Prostate gland (tissue), 2 donors: Measurements from ENCODE around the gene ST8SIA1. TPM values are rescaled to one million over a fixed set of nuclear protein-coding genes. Genes with fewer than 3 reads are reported as not detected.

ENCODE experiments used
- DNase-seq: peaks from one replicate; pipeline ENCODE4 v3.0.0-alpha.2; 2019; ENCODE audit warnings: low spot score
- H3K27ac ChIP-seq, 2 donors: fragments of 200-600 bp; sonication (generic); 2 replicates each; pipeline ENCODE4 v1.5.1; 2017 to 2019
- H3K27me3 ChIP-seq: fragments of 200-600 bp; sonication (generic); replicated peaks from 2 replicates; pipeline ENCODE4 v1.5.1; 2019; ENCODE audit not compliant: insufficient read depth
- H3K36me3 ChIP-seq, 2 donors: fragments of 200-600 bp; sonication (generic); 1 replicate in 1 of 2; 2 replicates in 1 of 2; pipeline versions ENCODE4 v1.5.1 to v1.8.1; 2017 to 2019
- H3K4me1 ChIP-seq: fragments of 200-600 bp; sonication (generic); replicated peaks from 2 replicates; pipeline ENCODE4 v1.5.1; 2019
- H3K4me3 ChIP-seq, 2 donors: fragments of 200-600 bp; sonication (generic); 2 replicates each; pipeline ENCODE4 v1.5.1; 2017 to 2019
- H3K9me3 ChIP-seq: fragments of 200-600 bp; sonication (generic); 2 replicates; pipeline ENCODE4 v1.5.1; 2017
- POLR2A ChIP-seq: fragments of 450-650 bp; IDR thresholded peaks from one replicate; pipeline ENCODE4 v1.6.1; 2016; ENCODE audit warnings: antibody characterized with exemption, mild to moderate bottlenecking
- POLR2AphosphoS5 ChIP-seq: sonication (generic); formaldehyde crosslinking; IDR thresholded peaks from one replicate; pipeline ENCODE4 v1.6.1; 2017; ENCODE audit warnings: antibody characterized with exemption
- WGBS: methylation state at CpG from one replicate; pipeline ENCODE4 v1.1.5; 2018; 5-methylcytosine and 5-hydroxymethylcytosine counted together
- intact Hi-C: fragments of 100-400 bp; cut with DNase I; formaldehyde crosslinking; loops from one replicate; pipeline ENCODE4 v1.14.2; 2022
- total RNA-seq, 2 donors: library from RNA; depleted of rRNA; stranded (reverse); fragments of >200 nt; gene quantifications; one replicate each; pipeline ENCODE4 v1.1.0, GENCODE V29; 2016
- TF ChIP-seq, protein P1 (sequence below), 4 experiments: fragments of 200-600 bp in 2 of 4; fragments of 450-650 bp in 2 of 4; sonication (generic) in 2 of 4; IDR thresholded peaks; 1 replicate in 3 of 4; 2 replicates in 1 of 4; pipeline ENCODE4 v1.5.1; 2016 to 2019; ENCODE audit warnings: antibody characterized with exemption in 4 of 4, mild to moderate bottlenecking in 2 of 4, moderate library complexity in 2 of 4

ST8SIA1 gene
- total RNA-seq, 2 donors from 2014 or later = 17.7 to 18.8 TPM

DNA sequence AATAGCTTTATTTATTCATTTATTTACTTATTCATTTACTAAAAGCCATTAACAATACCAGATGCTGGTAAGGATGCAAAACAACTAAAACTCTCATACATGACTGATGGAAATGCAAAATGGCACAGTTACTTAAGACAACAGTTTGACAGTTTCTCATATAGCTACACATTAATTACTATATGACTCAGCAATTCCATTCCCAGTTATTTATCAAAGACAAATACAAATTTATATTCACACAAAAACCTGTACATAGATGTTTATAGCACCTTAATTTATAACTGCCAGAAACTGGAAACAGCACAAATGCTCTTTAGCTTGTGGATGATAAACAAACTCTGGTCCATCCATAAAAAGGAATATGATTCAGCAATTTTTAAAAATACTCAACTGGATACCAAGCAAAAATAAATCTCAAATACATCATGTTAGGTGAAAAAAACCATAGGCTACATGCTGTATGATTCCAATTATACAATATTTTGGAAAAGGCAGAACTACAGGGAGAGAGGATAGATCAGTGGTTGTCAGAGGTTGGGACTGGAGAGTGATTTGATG lies 37.9 kb upstream of the ST8SIA1 start:
- Histone ChIP-seq H3K9me3 (no peaks in the 10 kb centered on the region), H3K27ac (no peak overlapping the region), H3K36me3 (no peaks in the 10 kb centered on the region), H3K27me3 (no peaks in the 10 kb centered on the region), H3K4me1 (no peaks in the 10 kb centered on the region), H3K4me3 (no peak overlapping the region)
- DNase-seq = no peak
- TF ChIP-seq POLR2AphosphoS5 = no peak
- TF ChIP-seq, protein P1, sequence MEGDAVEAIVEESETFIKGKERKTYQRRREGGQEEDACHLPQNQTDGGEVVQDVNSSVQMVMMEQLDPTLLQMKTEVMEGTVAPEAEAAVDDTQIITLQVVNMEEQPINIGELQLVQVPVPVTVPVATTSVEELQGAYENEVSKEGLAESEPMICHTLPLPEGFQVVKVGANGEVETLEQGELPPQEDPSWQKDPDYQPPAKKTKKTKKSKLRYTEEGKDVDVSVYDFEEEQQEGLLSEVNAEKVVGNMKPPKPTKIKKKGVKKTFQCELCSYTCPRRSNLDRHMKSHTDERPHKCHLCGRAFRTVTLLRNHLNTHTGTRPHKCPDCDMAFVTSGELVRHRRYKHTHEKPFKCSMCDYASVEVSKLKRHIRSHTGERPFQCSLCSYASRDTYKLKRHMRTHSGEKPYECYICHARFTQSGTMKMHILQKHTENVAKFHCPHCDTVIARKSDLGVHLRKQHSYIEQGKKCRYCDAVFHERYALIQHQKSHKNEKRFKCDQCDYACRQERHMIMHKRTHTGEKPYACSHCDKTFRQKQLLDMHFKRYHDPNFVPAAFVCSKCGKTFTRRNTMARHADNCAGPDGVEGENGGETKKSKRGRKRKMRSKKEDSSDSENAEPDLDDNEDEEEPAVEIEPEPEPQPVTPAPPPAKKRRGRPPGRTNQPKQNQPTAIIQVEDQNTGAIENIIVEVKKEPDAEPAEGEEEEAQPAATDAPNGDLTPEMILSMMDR (IDR thresholded peaks at IDR 0.05) = no peak
- TF ChIP-seq POLR2A = no peak
- intact Hi-C loops = loop anchor here (10.0 kb wide), 1 partner anchor 72 kb away; no protein-coding TSS in a partner anchor

- Histone ChIP-seq H3K27me3 (no peaks in the 10 kb centered on the region), H3K9me3 (no peaks in the 10 kb centered on the region), H3K4me3 (no peak overlapping the region), H3K27ac (no peak overlapping the region), H3K4me1 (no peaks in the 10 kb centered on the region), H3K36me3 (no peaks in the 10 kb centered on the region)
- TF ChIP-seq POLR2A (no peak), POLR2AphosphoS5 (no peak)
- TF ChIP-seq, protein P1 (IDR thresholded peaks at IDR 0.05) = no peak
- intact Hi-C loops = no loop called here
- 84% methylated on average over 5 of the region's 5 CpGs for WGBS
- DNase-seq = no peak
Measured at GRCh38 chr12:22366181-22366580, 31.7 kb upstream of the ST8SIA1 start.

DNA sequence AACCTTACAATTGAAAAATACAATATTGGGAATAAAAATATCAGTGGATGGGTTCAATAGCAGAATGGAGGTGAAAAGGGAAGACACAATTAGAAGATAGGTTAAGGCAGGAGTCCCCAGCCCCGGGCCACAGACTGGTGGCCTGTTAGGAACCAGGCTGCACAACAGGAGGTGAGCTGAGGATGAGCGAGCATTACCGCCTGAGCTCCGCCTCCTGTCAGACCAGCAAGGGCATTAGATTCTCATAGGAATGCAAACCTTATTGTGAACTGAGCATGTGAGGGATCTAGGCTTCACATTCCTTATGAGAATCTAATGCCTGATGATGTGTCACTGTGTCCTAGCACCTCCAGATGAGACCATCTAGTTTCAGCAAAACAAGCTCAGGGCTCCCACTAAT lies 27.3 kb upstream of the ST8SIA1 start:
- no peak overlapping the region for H3K27ac ChIP-seq
- TF ChIP-seq, protein P1 (IDR thresholded peaks at IDR 0.05) = no peak
- no peak for TF ChIP-seq POLR2AphosphoS5
- no peak for TF ChIP-seq POLR2A
- WGBS = 89% methylated on average over 4 of the region's 4 CpGs

GRCh38 chr12:22360774-22361173 lies 26.3 kb upstream of the ST8SIA1 start:
- Histone ChIP-seq H3K4me3 (no peak overlapping the region), H3K36me3 (no peaks in the 10 kb centered on the region), H3K4me1 (no peaks in the 10 kb centered on the region), H3K27ac (no peak overlapping the region), H3K9me3 (no peaks in the 10 kb centered on the region), H3K27me3 (no peaks in the 10 kb centered on the region)
- no peak for DNase-seq
- TF ChIP-seq POLR2AphosphoS5 = no peak
- TF ChIP-seq, protein P1 (IDR thresholded peaks at IDR 0.05) = no peak
- no peak for TF ChIP-seq POLR2A
- WGBS = 89% methylated on average over 5 of the region's 5 CpGs
- intact Hi-C loops = no loop called here

More for the DNA sequence above, 27.3 kb upstream of the ST8SIA1 start:
- intact Hi-C loops = no loop called here
- Histone ChIP-seq H3K4me3 (no peak overlapping the region), H3K9me3 (no peaks in the 10 kb centered on the region), H3K27me3 (no peaks in the 10 kb centered on the region), H3K36me3 (no peaks in the 10 kb centered on the region), H3K4me1 (no peaks in the 10 kb centered on the region)
- no peak for DNase-seq

- intact Hi-C loops = no loop called here
- Histone ChIP-seq H3K36me3 (no peaks in the 10 kb centered on the region), H3K27ac (no peak overlapping the region), H3K27me3 (no peaks in the 10 kb centered on the region), H3K4me3 (no peak overlapping the region), H3K4me1 (no peaks in the 10 kb centered on the region), H3K9me3 (no peaks in the 10 kb centered on the region)
- DNase-seq = no peak
- no peak for TF ChIP-seq POLR2AphosphoS5
- TF ChIP-seq POLR2A = no peak
- TF ChIP-seq, protein P1 (IDR thresholded peaks at IDR 0.05) = no peak
- 95% methylated on average over 3 of the region's 3 CpGs for WGBS
Measured at GRCh38 chr12:22357531-22357930, 23.0 kb upstream of the ST8SIA1 start.
